Posterior cingulate gyrus (tissue), 11 donors: ENCODE measurements around the gene SLC2A13.
"Not testable (repeated sequence)": the region's sequence is repeated elsewhere in the genome, so short reads cannot be mapped to it uniquely, and the experiment has no call there.

Experiments used
- DNase-seq, 10 donors: peaks; one replicate each; pipeline versions ENCODE4 v3.0.0 to v3.0.0-alpha.2; 2020 to 2021; ENCODE audit warnings: mixed read lengths in 3 of 10
- intact Hi-C: fragments of 100-400 bp; cut with DNase I; formaldehyde crosslinking; loops from one replicate; pipeline ENCODE4 v1.15.1; 2023

The SLC2A13 gene

DNA sequence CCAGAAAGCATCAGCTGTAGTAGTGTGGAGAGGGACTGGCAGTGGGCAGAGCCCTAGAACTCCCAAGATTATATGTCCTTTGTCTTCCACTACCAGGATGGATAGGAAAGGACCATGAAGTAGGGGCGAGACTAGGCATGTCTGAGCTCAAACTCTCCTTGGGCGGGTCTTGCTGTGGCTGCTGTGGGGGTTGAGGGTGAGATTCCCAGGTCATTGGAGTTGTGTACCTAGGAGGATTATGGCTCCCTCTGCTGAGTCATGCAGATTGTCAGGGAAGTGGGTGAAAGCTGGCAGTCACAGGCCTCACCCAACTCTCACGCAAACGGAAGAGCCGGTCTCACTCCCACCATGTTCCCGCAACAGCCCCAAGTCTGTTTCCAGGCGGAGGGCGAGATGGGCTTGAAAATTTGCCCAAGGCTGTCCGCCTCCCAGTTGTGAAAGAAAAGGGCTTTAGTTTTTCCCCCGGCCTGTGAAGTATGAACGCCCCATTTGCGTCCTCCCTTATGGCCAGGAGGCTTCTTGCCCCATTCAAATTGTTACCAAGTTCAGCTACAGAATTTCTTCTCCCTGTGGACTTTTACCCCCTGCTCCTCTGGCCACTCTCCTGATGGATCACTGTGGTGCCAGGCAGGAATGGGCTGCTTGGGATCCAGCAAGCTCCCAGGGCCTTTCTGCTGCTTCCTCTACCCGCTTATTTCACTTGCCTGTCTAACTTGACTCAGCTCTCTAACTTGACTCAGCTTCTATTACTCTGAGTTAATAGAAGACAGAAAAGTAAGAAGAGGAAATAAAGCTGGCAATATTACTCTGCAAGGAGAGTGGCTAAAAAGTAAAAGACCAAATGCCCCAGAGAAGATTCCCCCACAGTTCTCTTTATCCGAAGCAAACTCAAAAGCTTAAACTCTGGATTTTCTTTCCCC, 159.3 kb downstream of the SLC2A13 start:
- intact Hi-C loops: no loop called here
- peak in 1 of 10 donors; percentile 54 for DNase-seq

DNA sequence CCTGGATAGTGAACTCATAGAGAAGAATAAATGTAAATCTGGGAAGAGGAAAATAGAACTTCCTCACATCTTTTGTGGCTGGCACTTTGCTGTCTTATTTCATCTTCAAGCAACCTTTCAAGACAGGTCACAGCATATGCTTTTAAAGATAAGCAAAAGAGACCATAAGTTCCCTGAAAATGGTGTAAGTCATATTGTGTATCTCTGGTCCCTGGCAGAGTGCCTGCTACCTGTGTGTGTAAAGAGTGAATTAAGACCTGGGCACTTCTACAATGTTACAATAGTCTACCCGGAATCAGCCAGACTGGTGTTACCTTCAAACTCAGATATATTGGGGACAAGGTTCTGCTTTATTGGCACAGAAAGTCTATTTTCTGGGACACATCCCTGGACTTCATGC, 168.8 kb downstream of the SLC2A13 start:
- no peak for DNase-seq
- intact Hi-C loops: no loop called here

DNA sequence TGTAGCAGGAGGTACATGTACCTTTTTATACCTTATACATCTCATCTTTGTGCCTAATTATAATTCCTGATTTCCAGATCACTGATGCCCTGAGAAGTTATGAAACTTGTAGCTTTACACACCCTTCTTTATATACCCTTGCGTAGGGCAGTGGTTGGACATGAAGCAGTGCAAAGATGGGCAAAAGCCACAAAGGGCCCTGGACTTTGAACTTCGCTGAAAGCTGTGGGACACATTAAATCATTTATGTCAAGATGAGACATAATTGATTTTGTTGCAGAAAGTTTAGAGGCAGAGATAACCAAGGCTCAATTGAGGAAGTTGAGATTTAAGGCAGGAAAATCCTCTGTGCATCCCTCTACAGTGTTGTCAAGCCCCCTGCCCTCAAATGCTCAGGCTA, 170.0 kb downstream of the SLC2A13 start:
- DNase-seq: no peak
- intact Hi-C loops: no loop called here

DNA sequence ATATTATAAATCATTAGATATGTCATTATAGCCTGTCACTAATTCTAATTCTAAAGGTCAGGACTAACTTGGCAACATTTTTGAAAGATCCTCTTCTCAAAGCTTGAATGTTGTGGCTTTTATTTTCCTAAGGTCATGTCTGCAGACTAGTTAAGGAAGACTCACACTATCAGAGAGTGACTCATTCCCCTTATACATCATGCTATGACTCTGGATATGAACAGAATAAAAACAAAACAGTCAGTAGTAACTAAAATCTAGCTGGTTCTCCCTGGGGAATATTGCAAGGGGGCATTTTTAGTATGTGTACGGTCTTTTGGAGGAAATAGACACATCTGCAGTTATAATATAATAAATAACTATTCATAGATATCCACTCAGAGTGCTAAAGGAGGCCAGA, 170.6 kb downstream of the SLC2A13 start:
- intact Hi-C loops: no loop called here
- DNase-seq: no peak

DNA sequence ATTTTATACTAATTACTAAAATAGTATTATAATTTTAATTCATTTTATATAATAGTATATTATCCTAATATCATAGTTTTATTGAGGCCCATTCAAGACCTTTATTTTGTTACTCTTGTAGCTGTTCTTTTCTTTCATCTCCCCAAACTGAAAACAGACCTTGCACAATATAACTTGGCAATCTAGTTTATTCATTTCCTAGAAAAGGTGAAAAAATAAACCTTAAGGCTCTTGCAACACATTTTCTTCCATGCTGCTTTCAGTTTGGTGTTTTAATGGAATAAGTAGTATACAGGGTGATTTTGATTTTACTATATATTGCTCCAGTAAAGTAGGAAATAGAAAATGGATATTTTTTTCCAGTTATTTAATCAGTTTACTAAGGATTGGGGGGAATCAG, 174.0 kb downstream of the SLC2A13 start:
- no peak for DNase-seq
- intact Hi-C loops: no loop called here

DNA sequence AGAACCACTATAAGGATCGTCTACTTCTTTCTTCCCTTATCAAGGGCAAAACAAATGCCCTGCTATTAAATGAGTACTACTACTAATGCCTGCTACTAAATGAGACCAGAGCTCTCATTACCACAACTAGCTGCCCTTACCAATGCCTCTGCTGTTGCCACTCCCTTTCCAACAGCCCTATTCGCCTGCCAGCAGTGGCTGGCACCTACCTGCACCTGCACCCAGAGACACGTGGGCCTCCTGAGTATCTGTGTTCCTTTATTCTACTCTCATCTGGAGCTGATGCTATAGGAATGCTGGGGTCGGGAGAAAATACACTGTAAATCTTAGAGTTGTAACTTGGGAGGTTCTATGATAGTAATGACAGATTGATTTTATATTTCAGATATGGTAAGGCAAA, 174.7 kb downstream of the SLC2A13 start:
- no peak for DNase-seq
- intact Hi-C loops: no loop called here

DNA sequence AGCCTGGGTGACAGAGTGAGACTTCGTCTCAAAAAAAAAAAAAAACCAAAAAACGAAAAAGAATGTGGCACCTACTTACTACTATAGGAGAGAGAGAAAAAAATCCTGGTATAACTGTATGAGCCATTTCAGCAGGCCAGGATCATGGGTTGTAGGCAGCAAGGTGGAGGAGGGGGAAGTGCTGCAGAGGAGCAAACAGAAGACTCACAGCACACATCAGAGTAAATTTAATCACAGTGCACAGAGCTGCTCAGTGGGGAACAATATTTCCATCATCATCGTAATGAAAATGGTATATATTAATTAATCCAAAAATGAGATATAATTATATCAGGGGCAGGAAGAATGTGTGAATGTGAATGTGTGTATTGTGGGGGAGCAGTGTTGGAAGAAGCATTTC, 175.8 kb downstream of the SLC2A13 start:
- intact Hi-C loops: no loop called here
- DNase-seq: no peak

- intact Hi-C loops: no loop called here
- no peak for DNase-seq
These were observed 177.5 kb downstream of the SLC2A13 start for GRCh38 chr12:39928181-39928899.

- intact Hi-C loops: no loop called here
- no peak for DNase-seq
These were observed 182.5 kb downstream of the SLC2A13 start for GRCh38 chr12:39923364-39923763.

DNA sequence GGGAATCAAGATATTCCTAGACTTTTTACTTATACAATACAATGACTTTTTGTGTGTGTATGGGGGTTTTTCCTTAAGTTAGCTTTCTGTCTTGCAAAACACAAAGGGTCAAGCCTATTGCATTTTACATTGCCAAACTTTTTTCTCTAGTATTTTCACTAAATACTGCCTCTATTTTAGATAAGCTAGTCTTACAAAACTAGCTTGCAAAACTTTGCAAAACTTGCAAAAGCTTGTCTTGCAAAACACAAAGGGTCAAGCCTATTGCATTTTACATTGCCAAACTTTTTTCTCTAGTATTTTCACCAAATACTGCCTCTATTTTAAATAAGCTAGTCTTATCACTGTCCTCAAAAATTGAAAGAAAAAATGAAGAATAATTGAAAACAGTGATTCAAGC, 183.3 kb downstream of the SLC2A13 start:
- DNase-seq, intact Hi-C loops: not testable (repeated sequence)

DNA sequence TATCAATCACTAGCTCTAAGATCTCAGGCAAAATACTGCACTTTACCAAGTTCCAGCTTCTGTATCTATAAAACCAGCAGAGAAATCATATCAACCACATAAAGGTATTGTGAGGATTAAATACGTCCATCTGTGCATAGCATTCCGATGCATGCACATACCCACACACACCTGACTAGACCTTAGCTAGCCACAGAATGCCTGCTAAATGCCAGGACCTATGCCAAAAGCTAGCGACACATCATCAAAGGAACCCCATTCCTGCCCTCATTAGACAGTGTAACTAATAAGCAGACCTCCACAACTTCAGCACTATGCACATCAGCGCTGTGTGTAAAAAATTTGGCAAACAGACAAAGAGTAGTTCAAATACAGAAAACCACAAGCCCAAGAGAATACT, 185.2 kb downstream of the SLC2A13 start:
- intact Hi-C loops: no loop called here
- no peak for DNase-seq

- DNase-seq: no peak
These were observed 185.7 kb downstream of the SLC2A13 start for GRCh38 chr12:39920222-39920621.

DNA sequence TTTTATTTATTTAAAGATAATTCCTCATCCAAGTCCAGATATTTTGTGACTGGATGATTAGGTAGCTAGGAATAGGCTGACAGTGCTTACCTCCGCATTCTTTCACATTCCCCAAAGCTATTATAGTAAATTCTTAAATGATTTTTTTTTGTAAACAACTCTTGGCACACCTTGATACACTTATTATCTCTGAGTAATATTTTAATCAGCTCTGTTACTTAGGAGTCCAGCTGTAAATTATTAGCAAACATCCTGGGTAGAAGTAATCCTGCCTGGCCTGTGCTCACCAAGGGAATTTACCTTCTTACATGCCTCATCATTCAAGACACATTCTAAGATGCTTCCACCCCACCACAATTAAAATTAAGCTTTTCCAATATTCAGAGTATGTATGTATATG, 186.1 kb downstream of the SLC2A13 start:
- intact Hi-C loops: no loop called here
- DNase-seq: no peak

More at GRCh38 chr12:39920222-39920621, 185.7 kb downstream of the SLC2A13 start:
- intact Hi-C loops: no loop called here

DNA sequence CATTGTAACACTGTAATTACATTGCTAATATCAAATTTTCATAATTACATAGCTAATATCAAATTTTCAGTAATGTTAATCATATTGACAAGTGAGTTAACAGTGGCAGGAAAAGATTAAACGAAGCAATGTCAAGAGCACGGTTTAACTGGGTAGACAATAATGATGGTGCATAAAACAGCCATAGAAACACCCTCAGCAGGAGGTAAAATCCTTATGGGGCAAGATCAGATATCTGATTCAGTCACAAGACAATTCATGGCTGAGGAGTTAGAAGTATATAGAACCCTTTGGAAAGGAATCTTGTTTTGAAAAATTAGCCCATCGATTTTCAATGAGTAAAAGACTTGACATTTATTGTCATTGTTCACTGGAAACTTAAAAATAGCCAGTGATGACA, 190.6 kb downstream of the SLC2A13 start:
- DNase-seq: no peak
- intact Hi-C loops: no loop called here

GRCh38 chr12:39912211-39912980, 193.5 kb downstream of the SLC2A13 start:
- intact Hi-C loops: no loop called here
- DNase-seq: peak in 1 of 10 donors; percentile 70

DNA sequence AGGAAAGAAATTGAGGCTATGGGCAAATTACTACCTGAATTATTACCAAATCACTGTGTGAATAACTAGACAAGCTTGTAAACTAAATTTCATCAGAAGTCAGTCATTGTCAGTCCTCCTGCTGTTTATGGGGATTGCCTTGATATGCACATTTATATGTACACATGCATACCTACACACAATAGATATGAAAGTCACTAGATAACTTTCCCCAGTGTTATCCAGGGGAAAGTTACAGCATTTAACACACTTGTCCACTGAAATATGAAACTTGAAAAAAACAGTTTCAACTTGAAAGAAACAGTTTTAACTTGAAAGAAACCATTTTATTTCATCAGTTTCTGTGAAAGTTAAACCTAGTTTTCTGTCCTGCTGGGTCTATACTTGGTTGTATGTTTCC, 199.6 kb downstream of the SLC2A13 start:
- DNase-seq: no peak
- intact Hi-C loops: no loop called here

- DNase-seq: peak; percentile 26 to 96 (median 76)
- intact Hi-C loops: no loop called here
These were observed 200.7 kb downstream of the SLC2A13 start for GRCh38 chr12:39905152-39905551.

GRCh38 chr12:39902821-39903220, 203.1 kb downstream of the SLC2A13 start:
- DNase-seq: no peak
- intact Hi-C loops: no loop called here

DNA sequence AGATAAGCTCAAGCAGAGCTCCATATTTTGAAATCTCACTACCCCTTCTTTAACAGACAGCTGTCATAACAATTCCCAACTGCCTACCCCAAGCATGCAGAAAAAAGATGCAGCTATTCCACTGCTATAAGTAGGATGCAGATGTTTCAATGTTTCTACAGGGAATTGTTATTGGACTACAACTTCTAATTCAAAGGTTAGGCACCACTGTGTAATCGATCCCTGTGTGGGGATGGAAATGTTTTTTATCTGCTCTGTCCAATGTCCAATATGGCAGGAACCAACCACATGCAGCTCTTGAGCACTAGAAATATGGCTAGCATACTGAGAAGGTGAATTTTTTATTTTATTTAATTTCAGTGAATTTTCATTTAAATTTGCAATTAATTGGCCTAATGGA, 208.6 kb downstream of the SLC2A13 start:
- intact Hi-C loops: no loop called here
- DNase-seq: no peak

DNA sequence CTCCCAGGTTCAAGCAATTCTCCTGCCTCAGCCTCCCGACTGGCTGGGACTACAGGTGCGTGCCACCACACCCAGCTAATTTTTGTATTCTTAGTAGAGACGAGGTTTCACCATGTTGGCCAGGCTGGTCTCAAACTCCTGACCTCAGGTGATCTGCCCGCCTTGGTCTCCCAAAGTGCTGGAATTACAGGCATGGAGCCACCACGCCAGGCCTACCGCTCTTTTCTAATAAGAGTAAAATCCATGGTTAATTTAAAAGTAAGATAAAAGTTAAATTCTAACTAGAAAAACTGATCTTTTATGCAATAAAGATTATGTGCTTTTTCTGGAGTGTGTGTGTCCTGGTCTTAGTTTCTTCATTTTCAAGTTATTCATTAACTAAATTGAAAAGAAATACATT, 212.5 kb downstream of the SLC2A13 start:
- intact Hi-C loops: not testable (repeated sequence)

GRCh38 chr12:39892146-39892545, 213.7 kb downstream of the SLC2A13 start:
- intact Hi-C loops: no loop called here
- no peak for DNase-seq

More for the DNA sequence above, 212.5 kb downstream of the SLC2A13 start:
- not testable (repeated sequence) for DNase-seq
